ENCODE measurements around the gene ERVW-1.
"Not testable (repeated sequence)": the region's sequence is repeated elsewhere in the genome, so short reads cannot be mapped to it uniquely, and the experiment has no call there.

- TF ChIP-seq CTCF (IDR thresholded peaks at IDR 0.05; ENCODE audit: low read length); EZH2 (IDR thresholded peaks at IDR 0.05; ENCODE audit: borderline replicate concordance, low read length): not testable (repeated sequence)
Measured at GRCh38 chr7:92479146-92479545, 1.4 kb upstream of the ERVW-1 start.

All from OCI-LY1 (cell line).